PC-9 (cell line): ENCODE data around the gene HSPA5. TPM values are rescaled to one million over a fixed set of nuclear protein-coding genes. Genes with fewer than 3 reads are reported as not detected.

Experiments used
- BruUV-seq: library from RNA; stranded (reverse); fragments of 400-500 nt; replicated peaks from 2 replicates; lab custom pipeline; 2021; lab: Mats Ljungman, UMichigan
- CTCF ChIA-PET: fragments of 300-600 bp; sonication (Branson Sonifier 250); formaldehyde crosslinking; loops from one replicate; lab custom pipeline; 2022; ENCODE audit warnings: antibody characterized with exemption; lab: Charles Lee
- POLR2A ChIA-PET: fragments of 300-600 bp; sonication (Branson Sonifier 250); formaldehyde crosslinking; loops from one replicate; lab custom pipeline; 2022; ENCODE audit warnings: antibody characterized with exemption; ENCODE audit not compliant: unreplicated experiment; lab: Charles Lee
- DNase-seq, 2 experiments: peaks; one replicate each; pipeline versions ENCODE4 v3.0.0 to v3.0.0-alpha.2; 2015 to 2022; ENCODE audit warnings: mixed read lengths in 1 of 2
- H2AFZ ChIP-seq: fragments of 200-600 bp; sonication (generic); 2 replicates; pipeline ENCODE4 v1.8.1; 2017; ENCODE audit warnings: antibody characterized with exemption
- H3F3A ChIP-seq: fragments of 200-600 bp; sonication (generic); 2 replicates; pipeline ENCODE4 v1.8.1; 2017; ENCODE audit warnings: antibody characterized with exemption, mild to moderate bottlenecking, low read depth; ENCODE audit not compliant: insufficient read depth
- H3K27ac ChIP-seq: fragments of 200-600 bp; sonication (generic); 2 replicates; pipeline ENCODE4 v1.6.1; 2016; ENCODE audit warnings: mixed run types
- H3K27me3 ChIP-seq: fragments of 200-600 bp; sonication (generic); 2 replicates; pipeline ENCODE4 v1.6.1; 2016; ENCODE audit warnings: low read depth, mixed run types; ENCODE audit not compliant: insufficient read depth
- H3K36me3 ChIP-seq: fragments of 200-600 bp; sonication (generic); 2 replicates; pipeline ENCODE4 v1.6.1; 2016; ENCODE audit warnings: low read depth, mixed run types
- H3K4me1 ChIP-seq: fragments of 200-600 bp; sonication (generic); replicated peaks from 2 replicates; pipeline ENCODE4 v1.6.1; 2016; ENCODE audit warnings: mixed run types; ENCODE audit not compliant: insufficient read depth
- H3K4me2 ChIP-seq: fragments of 200-600 bp; sonication (generic); 2 replicates; pipeline ENCODE4 v1.6.1; 2017; ENCODE audit warnings: mixed run types
- H3K4me3 ChIP-seq: fragments of 200-600 bp; sonication (generic); 2 replicates; pipeline ENCODE4 v1.6.1; 2016; ENCODE audit warnings: mixed run types
- H3K79me2 ChIP-seq: fragments of 200-600 bp; sonication (generic); 2 replicates; pipeline ENCODE4 v1.6.1; 2017; ENCODE audit warnings: low read depth, mixed run types
- H3K9me2 ChIP-seq: fragments of 200-600 bp; sonication (generic); 2 replicates; pipeline ENCODE4 v1.8.1; 2017; ENCODE audit warnings: mild to moderate bottlenecking; ENCODE audit not compliant: insufficient read depth
- H3K9me3 ChIP-seq: fragments of 200-600 bp; sonication (generic); 2 replicates; pipeline ENCODE4 v1.8.1; 2016; ENCODE audit warnings: low read depth; ENCODE audit not compliant: insufficient read depth
- H4K20me1 ChIP-seq: fragments of 200-600 bp; sonication (generic); 2 replicates; pipeline ENCODE4 v1.8.1; 2017; ENCODE audit not compliant: insufficient read depth
- EZH2 ChIP-seq: fragments of 200-600 bp; sonication (generic); IDR thresholded peaks from 2 replicates; pipeline ENCODE4 v1.8.0; 2017; ENCODE audit warnings: antibody characterized with exemption, low read depth
- intact Hi-C: fragments of 100-400 bp; cut with micrococcal nuclease; formaldehyde crosslinking; loops from one replicate; pipeline ENCODE4 v1.10.0; 2022; ENCODE audit not compliant: unreplicated experiment
- total RNA-seq: library from RNA; stranded (reverse); gene quantifications from 2 replicates; pipeline ENCODE4 v1.2.3, GENCODE V29; 2021
- TF ChIP-seq, protein P1 (sequence below): fragments of 200-600 bp; sonication (generic); conservative IDR thresholded peaks from 2 replicates; pipeline ENCODE4 v1.6.1; 2017; ENCODE audit warnings: mixed run types, antibody characterized with exemption, mild to moderate bottlenecking, moderate library complexity

Gene HSPA5
- total RNA-seq, 1 experiment from 2014 or later, result 235 TPM

DNA sequence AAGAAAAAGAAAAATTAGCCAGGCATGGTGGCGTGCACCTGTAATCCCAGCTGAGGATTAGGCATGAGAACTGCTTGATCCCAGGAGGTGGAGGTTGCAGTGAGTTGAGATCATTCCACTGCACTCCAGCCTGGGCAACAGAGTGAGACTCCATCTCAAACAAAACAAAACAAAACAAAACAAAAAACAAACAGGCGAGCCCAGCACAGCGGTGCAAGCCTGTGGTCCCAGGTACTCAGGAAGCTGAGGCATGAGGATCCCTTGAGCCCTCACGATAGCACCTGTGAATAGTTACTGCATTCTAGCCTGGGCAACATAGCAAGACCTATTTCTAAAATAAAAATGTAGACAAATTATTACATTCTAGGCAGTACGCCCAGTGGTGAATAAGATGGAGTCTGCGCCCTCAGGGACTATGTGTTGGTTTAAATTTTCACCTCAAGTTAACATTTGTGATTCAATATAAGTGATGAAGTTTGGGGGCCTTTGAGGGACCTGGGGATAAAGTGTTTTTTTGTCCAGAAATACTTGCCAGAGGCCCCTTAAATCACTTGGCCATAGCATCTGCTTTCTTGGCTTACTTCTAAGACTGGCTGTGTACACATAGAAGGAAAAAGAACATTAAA, 17.1 kb upstream of the HSPA5 start:
- intact Hi-C loops, result loop anchor here (10.0 kb wide), 1 partner anchor 967 kb away; no protein-coding TSS in a partner anchor
- TF ChIP-seq EZH2, result no peak
- TF ChIP-seq, protein P1, sequence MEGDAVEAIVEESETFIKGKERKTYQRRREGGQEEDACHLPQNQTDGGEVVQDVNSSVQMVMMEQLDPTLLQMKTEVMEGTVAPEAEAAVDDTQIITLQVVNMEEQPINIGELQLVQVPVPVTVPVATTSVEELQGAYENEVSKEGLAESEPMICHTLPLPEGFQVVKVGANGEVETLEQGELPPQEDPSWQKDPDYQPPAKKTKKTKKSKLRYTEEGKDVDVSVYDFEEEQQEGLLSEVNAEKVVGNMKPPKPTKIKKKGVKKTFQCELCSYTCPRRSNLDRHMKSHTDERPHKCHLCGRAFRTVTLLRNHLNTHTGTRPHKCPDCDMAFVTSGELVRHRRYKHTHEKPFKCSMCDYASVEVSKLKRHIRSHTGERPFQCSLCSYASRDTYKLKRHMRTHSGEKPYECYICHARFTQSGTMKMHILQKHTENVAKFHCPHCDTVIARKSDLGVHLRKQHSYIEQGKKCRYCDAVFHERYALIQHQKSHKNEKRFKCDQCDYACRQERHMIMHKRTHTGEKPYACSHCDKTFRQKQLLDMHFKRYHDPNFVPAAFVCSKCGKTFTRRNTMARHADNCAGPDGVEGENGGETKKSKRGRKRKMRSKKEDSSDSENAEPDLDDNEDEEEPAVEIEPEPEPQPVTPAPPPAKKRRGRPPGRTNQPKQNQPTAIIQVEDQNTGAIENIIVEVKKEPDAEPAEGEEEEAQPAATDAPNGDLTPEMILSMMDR, result no peak
- H3K27ac ChIP-seq, result no peak overlapping the region

DNA sequence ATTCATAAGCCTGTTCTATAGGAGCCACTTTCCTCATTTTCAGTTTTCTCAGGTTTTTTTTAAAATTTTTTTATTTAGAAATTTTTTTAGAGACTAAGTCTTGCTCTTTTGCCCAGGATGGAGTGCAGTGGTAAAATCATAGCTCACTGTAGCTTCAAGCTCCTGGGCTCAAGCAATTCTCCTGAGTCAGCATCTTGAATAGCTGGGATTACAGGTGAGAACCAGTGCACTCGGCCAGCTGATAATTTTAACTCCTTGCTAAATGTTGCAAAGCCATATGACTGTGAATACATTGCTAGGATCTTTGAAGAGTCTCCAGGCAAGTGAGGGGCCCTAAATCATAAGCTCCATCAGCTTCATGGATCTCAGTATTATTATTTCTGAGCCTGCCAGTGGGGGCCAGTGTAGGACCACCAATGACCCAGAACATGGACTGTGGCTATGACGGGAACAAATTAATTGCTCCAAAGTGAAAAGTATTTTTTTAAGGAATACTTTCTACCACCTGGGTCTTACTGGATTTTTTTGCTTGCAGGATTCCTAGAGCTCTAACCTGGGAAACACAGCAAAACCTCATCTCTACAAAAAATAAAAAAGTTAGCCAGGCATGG, 14.7 kb upstream of the HSPA5 start:
- DNase-seq, result no peak
- POLR2A ChIA-PET, result interaction anchor here (0.6 kb wide), 1 partner anchor 1143 kb away, joined by 7 read pairs; no protein-coding TSS in a partner anchor

More for the DNA sequence above, 17.1 kb upstream of the HSPA5 start:
- ChIA-PET POLR2A (no interaction called here), CTCF (no interaction called here)
- H3K4me2 ChIP-seq, result no peak overlapping the region
- H4K20me1 ChIP-seq, result 0 out of 2 replicates have a peak, but pooled peaks cover 4% of the 10 kb centered on the region
- H3F3A ChIP-seq, result peaks cover 18% of the 10 kb centered on the region; the same call in 1 of the 2 replicates
- H3K36me3 ChIP-seq, result no peaks in the 10 kb centered on the region
- no TSS peak for BruUV-seq
- H3K9me3 ChIP-seq, result no peaks in the 10 kb centered on the region
- H3K79me2 ChIP-seq, result peaks cover 15% of the 10 kb centered on the region
- no peak for DNase-seq
- no peaks in the 10 kb centered on the region for H3K27me3 ChIP-seq
- H3K4me3 ChIP-seq, result no peak overlapping the region
- H2AFZ ChIP-seq, result no peak overlapping the region
- peaks cover 20% of the 10 kb centered on the region for H3K4me1 ChIP-seq
- no peaks in the 10 kb centered on the region for H3K9me2 ChIP-seq

DNA sequence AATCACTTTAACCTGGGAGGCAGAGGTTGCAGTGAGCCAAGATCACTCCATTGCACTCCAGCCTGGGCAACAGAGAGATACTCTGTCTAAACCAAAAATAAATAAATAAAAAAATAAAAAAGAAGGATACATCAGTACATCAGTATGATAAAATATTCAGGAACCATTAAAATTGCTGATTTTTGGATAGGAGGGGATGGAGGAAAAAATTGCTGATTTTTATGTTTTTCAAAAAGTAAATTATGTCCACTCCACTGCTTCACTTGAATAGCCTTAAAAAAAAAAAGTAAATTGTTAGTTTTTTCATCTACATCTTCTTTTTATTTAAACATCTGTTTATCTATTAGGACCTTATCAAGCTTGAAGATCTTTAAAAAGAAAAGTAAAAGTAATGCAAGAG, 13.1 kb upstream of the HSPA5 start:
- TF ChIP-seq, protein P1, result no peak
- TF ChIP-seq EZH2, result no peak
- Histone ChIP-seq H3K79me2 (no peaks in the 10 kb centered on the region), H2AFZ (no peak overlapping the region), H3K27ac (no peak overlapping the region), H3K9me3 (no peaks in the 10 kb centered on the region), H3K9me2 (no peaks in the 10 kb centered on the region), H3F3A (no peaks in the 10 kb centered on the region), H4K20me1 (no peaks in the 10 kb centered on the region), H3K4me1 (no peaks in the 10 kb centered on the region), H3K4me3 (no peak overlapping the region), H3K27me3 (no peaks in the 10 kb centered on the region), H3K4me2 (no peak overlapping the region), H3K36me3 (no peaks in the 10 kb centered on the region)
- POLR2A ChIA-PET, result no interaction called here
- no peak for DNase-seq
- intact Hi-C loops, result loop anchor here (10.0 kb wide), 1 partner anchor 971 kb away; no protein-coding TSS in a partner anchor
- BruUV-seq, result no TSS peak
- CTCF ChIA-PET, result no interaction called here

More for the DNA sequence above, 14.7 kb upstream of the HSPA5 start:
- Histone ChIP-seq H3K9me2 (no peaks in the 10 kb centered on the region), H3K27me3 (no peaks in the 10 kb centered on the region), H2AFZ (no peak overlapping the region), H3K4me1 (peaks cover 9% of the 10 kb centered on the region), H4K20me1 (no peaks in the 10 kb centered on the region), H3K36me3 (no peaks in the 10 kb centered on the region), H3K9me3 (no peaks in the 10 kb centered on the region), H3K4me2 (no peak overlapping the region), H3F3A (peaks cover 13% of the 10 kb centered on the region; the same call in 1 of the 2 replicates), H3K4me3 (no peak overlapping the region), H3K79me2 (no peaks in the 10 kb centered on the region), H3K27ac (no peak overlapping the region)
- TF ChIP-seq, protein P1, result peak; percentile 58
- TF ChIP-seq EZH2, result no peak
- CTCF ChIA-PET, result interaction anchor here (0.6 to 1.0 kb wide), 2 partner anchors 113 to 355 kb away, joined by 3 to 4 read pairs; no protein-coding TSS in a partner anchor
- BruUV-seq, result no TSS peak
- intact Hi-C loops, result loop anchor here (2.0 to 10.0 kb wide), 2 partner anchors 117 to 969 kb away; no protein-coding TSS in a partner anchor
